Progenitor cell of endocrine pancreas (in vitro differentiated cells): ENCODE measurements around the gene TRAPPC1. TPM values are rescaled to one million over a fixed set of nuclear protein-coding genes. Genes with fewer than 3 reads are reported as not detected.
A peak's percentile ranks its signal among the peaks of the same experiment; 100 is the strongest.

Experiments
- DNase-seq: peaks from one replicate; pipeline ENCODE4 v3.0.0; 2021; ENCODE audit warnings: low spot score; ENCODE audit not compliant: unreplicated experiment
- H3K27ac Mint-ChIP-seq: 2 replicates; pipeline ENCODE4 v1.8.0; 2021; ENCODE audit warnings: mild to moderate bottlenecking, moderate library complexity, mixed read lengths
- H3K27me3 Mint-ChIP-seq: 2 replicates; pipeline ENCODE4 v1.8.0; 2021; ENCODE audit warnings: mixed read lengths
- H3K36me3 Mint-ChIP-seq: 2 replicates; pipeline ENCODE4 v1.8.0; 2022; ENCODE audit warnings: mixed read lengths; ENCODE audit not compliant: insufficient read depth
- H3K4me1 Mint-ChIP-seq: 2 replicates; pipeline ENCODE4 v1.8.0; 2021; ENCODE audit warnings: low read depth, mixed read lengths
- H3K4me3 Mint-ChIP-seq: 2 replicates; pipeline ENCODE4 v1.8.0; 2021; ENCODE audit warnings: low read depth, mild to moderate bottlenecking, moderate library complexity, mixed read lengths
- H3K9me3 Mint-ChIP-seq: 2 replicates; pipeline ENCODE4 v1.8.0; 2021; ENCODE audit warnings: low read depth, mixed read lengths
- CTCF ChIP-seq: fragments of 200-600 bp; sonication (generic); IDR thresholded peaks from one replicate; pipeline ENCODE4 v1.5.0; 2021; ENCODE audit warnings: antibody characterized with exemption, mild to moderate bottlenecking; ENCODE audit not compliant: unreplicated experiment
- total RNA-seq: library from RNA; stranded (reverse); gene quantifications from 2 replicates; pipeline ENCODE4 v1.2.1, GENCODE V29; 2021

TRAPPC1 gene
- total RNA-seq, 1 donor from 2014 or later = 141 TPM

GRCh38 chr17:7903154-7904103, 28.3 kb downstream of the TRAPPC1 start:
- H3K27ac Mint-ChIP-seq = no peak overlapping the region

GRCh38 chr17:7897773-7898172, 34.0 kb downstream of the TRAPPC1 start:
- peak; percentile 30 for TF ChIP-seq CTCF
- no peak overlapping the region for H3K4me3 Mint-ChIP-seq
- peaks cover 56% of the 10 kb centered on the region for H3K36me3 Mint-ChIP-seq
- peak overlapping the region; percentile 5 for H3K27ac Mint-ChIP-seq
- no peaks in the 10 kb centered on the region for H3K9me3 Mint-ChIP-seq
- no peaks in the 10 kb centered on the region for H3K27me3 Mint-ChIP-seq
- no peak for DNase-seq
- peaks cover 9% of the 10 kb centered on the region for H3K4me1 Mint-ChIP-seq

More at GRCh38 chr17:7903154-7904103, 28.3 kb downstream of the TRAPPC1 start:
- Mint-ChIP-seq H3K4me1 (no peaks in the 10 kb centered on the region), H3K4me3 (no peak overlapping the region), H3K27me3 (no peaks in the 10 kb centered on the region), H3K36me3 (peaks cover 57% of the 10 kb centered on the region), H3K9me3 (no peaks in the 10 kb centered on the region)
- no peak for TF ChIP-seq CTCF
- no peak for DNase-seq

- peaks cover 9% of the 10 kb centered on the region for H3K4me1 Mint-ChIP-seq
- H3K4me3 Mint-ChIP-seq = no peak overlapping the region
- no peak for DNase-seq
- peaks cover 53% of the 10 kb centered on the region for H3K36me3 Mint-ChIP-seq
- no peak for TF ChIP-seq CTCF
- no peaks in the 10 kb centered on the region for H3K27me3 Mint-ChIP-seq
- H3K9me3 Mint-ChIP-seq = no peaks in the 10 kb centered on the region
- no peak overlapping the region for H3K27ac Mint-ChIP-seq
Observed at GRCh38 chr17:7897090-7897489, 34.7 kb downstream of the TRAPPC1 start.

- no peaks in the 10 kb centered on the region for H3K9me3 Mint-ChIP-seq
- H3K4me3 Mint-ChIP-seq = no peak overlapping the region
- peaks cover 48% of the 10 kb centered on the region for H3K36me3 Mint-ChIP-seq
- TF ChIP-seq CTCF = no peak
- no peak overlapping the region for H3K27ac Mint-ChIP-seq
- no peak for DNase-seq
- peaks cover 9% of the 10 kb centered on the region for H3K4me1 Mint-ChIP-seq
- H3K27me3 Mint-ChIP-seq = no peaks in the 10 kb centered on the region
Observed at GRCh38 chr17:7894866-7895265, 36.9 kb downstream of the TRAPPC1 start.

GRCh38 chr17:7894226-7894625, 37.5 kb downstream of the TRAPPC1 start:
- no peak overlapping the region for H3K4me3 Mint-ChIP-seq
- peaks cover 42% of the 10 kb centered on the region for H3K36me3 Mint-ChIP-seq

More at GRCh38 chr17:7894226-7894625, 37.5 kb downstream of the TRAPPC1 start:
- Mint-ChIP-seq H3K27me3 (no peaks in the 10 kb centered on the region), H3K27ac (no peak overlapping the region), H3K4me1 (peaks cover 9% of the 10 kb centered on the region), H3K9me3 (no peaks in the 10 kb centered on the region)
- DNase-seq = no peak
- no peak for TF ChIP-seq CTCF
